HUDEP-2 (cell line): ENCODE results near the gene ATP8B1.
"Not testable (repeated sequence)": the region's sequence is repeated elsewhere in the genome, so short reads cannot be mapped to it uniquely, and the experiment has no call there.

Source experiments
- DNase-seq, 76 experiments: peaks; one replicate each; lab custom pipeline; 2025; ENCODE audit not compliant: unreplicated experiment in 76 of 76; lab: John Stamatoyannopoulos, UW

The ATP8B1 gene

DNA sequence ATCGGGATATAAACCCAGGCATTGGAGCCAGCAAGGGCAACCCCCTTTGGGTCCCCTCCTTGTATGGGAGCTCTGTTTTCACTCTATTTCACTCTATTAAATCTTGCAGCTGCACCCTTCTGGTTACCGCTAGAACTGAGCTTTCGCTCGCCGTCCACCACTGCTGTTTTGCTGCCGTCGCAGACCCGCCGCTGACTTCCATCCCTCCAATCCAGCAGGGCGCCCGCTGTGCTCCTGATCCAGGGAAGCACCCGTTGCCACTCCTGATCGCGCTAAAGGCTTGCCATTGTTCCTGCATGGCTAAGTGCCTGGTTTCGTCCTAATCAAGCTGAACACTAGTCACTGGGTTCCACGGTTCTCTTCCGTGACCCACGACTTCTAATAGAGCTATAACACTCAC is 68.1 kb downstream of the ATP8B1 start:
- not testable (repeated sequence) for DNase-seq

DNA sequence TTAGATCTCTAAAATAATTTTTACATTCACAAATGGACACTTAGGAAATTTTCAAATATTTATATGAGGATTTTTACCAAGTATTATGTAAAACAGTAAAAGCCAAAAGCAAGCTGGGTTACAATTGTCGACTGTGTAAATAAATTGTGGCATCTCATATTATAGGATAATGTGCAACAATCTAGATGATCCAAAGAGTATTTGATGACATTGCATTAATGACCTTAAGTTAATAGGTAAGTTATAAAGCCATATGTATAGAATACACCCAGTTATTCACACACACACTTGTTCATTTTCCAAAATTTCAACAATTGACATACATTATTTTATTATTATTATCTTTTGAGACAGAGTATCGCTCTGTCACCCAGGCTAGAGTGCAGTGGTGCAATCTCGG is 69.3 kb downstream of the ATP8B1 start:
- DNase-seq: no peak

DNA sequence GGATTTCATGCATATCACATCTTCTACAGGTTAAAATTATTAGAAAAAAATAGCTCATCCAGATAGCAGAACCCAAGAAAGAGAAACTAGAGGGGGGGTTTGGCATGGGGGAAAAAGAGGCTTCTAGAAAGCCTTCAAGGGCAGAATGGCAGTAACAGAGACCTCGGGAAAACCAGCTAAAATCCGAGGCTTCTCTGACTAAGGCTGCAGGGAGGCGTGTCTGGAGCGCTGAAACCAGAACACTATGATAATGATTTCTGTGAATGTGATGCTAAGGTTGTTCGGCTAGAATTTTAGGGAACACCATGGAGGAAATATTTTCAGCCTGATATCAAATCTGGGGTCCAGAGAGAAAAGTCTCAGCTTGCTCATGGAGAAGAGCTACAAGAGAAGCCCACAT is 73.0 kb downstream of the ATP8B1 start:
- DNase-seq: no peak

DNA sequence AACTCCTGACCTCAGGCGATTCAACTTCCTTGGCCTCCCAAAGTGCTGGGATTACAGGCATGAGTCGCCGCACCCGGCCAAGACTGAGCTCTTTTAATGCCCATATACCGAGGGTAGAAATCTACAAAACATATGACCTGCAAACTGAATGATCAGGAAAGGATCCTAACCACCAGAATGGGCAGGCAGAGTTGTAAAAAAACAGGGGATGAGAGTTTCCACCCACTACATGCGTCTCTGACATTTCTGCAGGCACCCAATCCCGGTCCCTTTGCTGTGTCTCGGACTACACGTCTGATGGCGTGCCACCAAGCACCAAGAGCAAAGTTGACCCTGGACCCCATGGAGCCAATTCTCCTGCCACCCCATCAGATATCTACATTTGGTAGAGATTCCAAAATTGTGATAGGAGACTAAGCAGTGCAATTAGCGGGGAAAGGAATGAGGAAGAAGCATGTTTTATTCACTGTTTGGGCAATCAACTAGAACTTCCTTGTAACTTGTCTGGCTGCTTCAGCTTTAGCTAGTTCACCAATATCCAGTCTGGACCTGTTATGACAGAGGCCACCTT is 74.1 kb downstream of the ATP8B1 start:
- no peak for DNase-seq

DNA sequence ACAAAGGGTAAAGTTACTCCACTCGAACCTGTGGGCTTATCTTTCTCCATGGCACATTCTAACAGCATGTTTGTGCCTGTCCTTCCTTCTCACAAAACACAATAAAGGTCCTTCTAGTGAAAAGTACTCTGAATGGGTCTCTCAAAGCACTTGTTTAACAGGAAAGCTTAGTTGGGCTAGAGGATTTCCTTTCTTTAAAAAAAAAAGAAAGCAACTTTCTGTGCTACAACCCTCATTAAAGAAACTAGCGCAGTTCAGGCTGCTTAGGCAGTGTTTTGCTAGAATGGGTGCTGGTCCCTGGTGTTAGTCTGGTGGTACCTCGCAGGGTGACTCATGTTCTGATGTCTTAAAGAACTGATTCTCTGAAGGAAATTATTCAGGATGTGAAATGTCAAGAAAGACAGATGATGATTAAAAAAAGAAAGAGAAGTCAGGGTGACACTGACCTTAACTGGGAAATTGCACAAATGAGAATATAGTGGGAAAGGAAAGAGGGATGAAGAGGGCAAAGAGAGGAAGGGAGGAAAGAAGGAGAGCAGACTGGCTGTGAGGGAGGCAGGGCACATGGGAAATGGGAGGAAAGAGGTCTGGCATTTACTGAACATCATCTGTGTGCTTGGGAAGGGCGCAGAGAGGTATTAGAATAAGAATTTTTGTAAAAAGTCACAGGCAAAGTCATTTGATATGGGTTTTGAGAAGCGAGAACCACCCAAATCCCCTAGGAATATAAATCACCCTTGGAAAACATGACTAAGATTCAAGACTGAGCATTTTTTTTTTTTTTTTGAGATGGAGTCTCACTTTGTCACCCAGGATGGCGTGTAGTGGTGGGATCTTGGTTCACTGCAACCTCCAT is 74.9 kb downstream of the ATP8B1 start:
- no peak for DNase-seq

DNA sequence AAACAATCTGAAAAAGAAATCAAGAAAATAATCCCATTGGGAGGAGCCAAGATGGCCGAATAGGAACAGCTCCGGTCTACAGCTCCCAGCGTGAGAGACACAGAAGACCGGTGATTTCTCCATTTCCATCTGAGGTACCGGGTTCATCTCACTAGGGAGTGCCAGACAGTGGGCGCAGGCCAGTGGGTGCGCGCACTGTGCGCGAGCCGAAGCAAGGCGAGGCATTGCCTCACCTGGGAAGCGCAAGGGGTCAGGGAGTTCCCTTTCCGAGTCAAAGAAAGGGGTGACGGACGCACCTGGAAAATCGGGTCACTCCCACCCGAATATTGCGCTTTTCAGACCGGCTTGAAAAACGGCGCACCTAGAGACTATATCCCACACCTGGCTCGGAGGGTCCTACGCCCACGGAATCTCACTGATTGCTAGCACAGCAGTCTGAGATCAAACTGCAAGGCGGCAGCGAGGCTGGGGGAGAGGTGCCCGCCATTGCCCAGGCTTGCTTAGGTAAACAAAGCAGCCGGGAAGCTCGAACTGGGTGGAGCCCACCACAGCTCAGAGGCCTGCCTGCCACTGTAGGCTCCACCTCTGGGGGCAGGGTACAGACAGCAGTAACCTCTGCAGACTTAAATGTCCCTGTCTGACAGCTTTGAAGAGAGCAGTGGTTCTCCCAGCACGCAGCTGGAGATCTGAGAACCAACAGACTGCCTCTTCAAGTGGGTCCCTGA is 83.7 kb downstream of the ATP8B1 start:
- not testable (repeated sequence) for DNase-seq

DNA sequence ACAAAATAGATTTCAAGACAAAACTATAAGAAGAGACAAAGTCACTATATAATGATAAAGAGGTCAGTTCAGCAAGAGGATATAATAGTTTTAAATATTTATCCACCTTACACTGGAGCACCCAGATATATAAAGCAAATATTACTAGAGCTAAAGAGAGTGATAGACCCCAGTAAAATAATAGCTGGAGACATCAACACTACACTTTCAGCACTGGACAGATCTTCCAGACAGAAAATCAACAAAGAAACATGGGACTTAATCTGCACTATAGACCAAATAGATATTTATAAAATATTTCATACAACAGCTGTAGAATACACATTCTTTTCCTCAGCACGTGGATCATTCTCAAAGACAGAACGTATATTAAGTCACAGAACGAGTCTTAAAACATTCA is 86.6 kb downstream of the ATP8B1 start:
- DNase-seq: no peak

DNA sequence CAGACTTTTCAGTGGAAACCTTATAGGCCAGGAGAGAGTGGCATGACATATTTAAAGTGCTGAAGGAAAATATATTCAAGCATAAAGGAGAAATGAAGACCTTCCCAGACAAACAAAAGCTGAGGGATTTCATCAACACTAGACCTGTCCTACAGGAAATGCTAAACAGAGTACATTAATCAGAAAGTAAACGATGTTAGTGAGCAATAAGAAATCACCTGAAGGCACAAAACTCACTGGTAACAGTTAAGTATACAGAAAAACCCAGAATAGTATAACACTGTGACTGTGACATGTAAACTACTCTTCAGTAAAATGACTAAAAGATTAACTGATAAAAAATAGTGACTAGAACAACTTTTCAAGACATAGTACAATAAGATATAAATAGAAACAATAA is 87.4 kb downstream of the ATP8B1 start:
- no peak for DNase-seq

DNA sequence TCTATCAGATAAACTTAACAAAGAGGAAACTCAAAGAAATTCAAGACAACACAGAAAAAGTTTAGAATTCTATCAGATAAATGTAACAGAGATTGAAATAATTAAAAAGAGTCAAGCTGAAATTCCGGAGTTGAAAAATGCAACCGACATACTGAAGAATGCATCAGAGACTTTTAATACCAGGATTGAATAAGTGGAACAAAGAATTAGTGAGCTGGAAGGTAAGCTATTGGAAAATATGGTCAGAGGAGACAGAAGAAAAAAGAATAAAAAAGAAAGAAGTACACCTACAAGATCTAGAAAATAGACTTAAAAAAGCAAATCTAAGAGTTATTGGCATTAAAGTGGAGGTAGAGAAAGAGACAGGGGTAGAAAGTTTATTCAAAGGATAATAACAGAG is 88.0 kb downstream of the ATP8B1 start:
- no peak for DNase-seq

DNA sequence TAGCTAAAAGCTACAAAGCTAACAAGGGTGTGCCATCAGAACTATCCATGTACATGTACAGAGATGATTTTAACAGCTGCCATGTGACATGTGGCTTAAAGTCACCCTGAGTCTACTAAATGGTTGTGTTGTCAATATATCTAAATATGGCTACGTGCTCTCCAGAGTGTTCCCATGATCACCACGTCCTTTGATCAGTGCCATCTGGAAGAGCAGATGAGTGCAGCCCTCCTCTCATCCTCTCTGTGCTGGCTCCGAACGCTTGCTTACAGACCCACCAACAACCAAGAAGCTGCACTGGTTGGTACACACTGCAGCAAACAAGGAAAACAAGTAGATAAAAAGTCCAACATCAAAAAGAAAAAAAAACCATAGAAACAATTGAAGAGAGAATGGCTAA is 92.9 kb downstream of the ATP8B1 start:
- no peak for DNase-seq

DNA sequence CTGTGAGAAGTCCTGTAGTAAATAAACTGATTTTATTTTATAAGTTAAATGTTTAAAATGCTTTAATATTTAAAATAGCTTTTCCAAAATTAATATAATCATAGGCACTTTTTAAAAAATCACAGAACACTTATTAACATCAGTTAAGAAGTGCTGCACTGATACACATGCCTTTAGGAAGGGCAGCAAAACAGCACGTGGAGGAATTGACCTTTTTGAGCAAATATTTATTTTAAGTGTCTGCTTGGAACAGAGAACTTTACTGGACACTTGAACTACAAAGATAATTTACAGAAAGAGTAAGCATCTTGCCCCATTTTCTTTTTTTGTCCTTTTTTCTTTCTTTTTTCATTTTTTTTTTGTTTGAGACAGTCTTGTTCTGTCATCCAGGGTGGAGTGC is 93.8 kb downstream of the ATP8B1 start:
- no peak for DNase-seq

DNA sequence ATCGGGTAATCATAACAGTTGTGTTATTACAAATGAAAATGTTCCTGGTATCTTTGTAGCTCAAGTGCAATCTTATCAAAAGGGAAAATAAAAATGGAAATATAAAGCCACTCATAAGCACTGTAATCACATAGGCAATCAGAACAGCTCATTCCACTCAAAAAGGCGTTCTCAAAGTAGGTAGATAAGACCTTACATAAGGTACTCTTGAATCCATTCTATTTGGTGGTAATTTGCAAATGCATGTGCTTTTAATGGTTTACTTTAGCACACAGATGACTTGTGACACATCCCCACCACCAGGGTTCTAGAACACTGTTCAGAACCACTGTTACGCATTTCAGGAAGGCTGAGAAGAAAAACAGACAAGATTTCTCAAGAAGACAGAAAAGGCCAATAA is 94.8 kb downstream of the ATP8B1 start:
- DNase-seq: no peak

DNA sequence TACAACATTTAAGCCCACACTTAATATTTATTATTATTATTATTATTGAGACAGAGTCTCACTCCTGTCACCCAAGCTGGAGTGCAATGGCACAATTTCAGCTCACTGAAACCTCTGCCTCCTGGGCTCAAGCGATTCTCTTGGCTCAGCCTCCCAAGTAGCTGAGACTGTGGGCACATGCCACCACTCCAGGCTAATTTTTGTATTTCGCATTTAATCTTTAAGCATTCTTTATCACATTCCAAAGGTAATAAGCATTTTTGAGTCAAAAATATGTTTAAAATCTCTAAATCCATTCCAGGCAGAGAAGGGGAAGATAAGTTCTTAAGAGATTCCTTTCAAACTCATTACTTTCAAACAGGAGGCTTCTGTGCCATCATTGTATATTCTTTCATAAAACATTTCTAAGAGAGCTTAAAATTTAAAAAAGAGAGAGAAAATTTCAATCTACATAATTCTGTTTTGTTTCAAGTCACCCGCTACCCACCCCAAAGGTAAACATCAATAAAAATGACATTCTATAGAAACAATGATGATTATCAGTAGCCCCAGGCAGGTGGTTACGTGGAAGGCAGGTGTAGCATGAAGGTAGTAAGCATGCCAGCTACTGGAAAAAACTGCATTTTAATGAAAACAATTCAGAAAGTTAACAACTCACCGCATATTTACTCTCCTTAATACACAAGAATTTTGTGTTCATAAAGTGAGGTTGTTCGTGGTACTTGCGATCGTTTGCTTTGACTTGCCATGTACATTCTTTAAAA is 97.1 kb downstream of the ATP8B1 start:
- no peak for DNase-seq

DNA sequence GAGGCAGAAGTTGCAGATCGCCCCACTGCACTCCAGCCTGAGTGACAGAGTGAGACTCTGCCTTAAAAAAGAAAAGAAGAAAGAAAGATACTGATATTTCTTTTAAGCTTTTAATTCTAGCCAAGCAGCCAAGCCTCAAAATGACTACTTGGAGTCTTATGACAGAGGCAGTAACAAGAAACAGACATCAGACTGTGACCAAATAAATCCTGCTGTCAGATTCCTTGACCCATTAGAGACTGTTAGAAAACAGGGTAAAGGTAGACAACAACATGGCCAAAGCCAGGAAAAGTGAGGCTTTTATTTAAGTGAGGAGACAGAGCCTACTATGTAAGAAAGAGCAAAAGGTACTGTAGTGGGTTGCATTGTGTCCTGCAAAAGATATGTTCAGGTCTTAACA is 98.1 kb downstream of the ATP8B1 start:
- no peak for DNase-seq

DNA sequence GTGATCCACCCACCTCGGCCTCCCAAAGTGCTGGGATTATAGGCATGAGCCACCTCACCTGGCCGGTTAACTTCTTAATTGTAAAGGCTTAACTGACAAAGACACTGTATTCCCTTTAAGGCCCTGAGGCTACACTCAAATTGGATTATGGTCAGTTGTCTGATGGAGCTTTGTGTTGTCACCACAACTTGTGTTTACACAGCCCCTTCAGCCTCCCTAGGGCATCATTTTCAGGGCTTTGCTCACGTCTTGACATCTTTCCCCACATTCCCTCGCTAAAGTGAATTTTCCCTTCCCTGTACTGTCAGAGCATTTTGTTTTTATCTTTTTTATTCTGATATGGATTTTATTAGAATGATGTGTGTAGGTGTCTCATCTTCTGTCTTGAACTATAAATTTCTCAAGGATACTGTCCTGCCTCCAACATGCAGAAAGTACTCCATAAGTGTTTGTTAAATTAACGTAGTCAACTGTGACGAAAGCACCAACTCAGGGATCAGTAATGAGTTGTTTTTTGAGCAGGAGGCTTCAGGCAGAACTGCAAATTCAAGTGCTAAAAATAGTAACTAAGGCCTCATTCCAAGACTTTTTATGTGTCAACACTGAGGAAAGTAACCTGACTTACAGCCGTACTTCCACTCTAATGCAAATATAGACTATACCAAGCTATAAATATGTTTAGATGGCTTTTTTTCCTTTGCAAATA is 104.4 kb downstream of the ATP8B1 start:
- DNase-seq: no peak

DNA sequence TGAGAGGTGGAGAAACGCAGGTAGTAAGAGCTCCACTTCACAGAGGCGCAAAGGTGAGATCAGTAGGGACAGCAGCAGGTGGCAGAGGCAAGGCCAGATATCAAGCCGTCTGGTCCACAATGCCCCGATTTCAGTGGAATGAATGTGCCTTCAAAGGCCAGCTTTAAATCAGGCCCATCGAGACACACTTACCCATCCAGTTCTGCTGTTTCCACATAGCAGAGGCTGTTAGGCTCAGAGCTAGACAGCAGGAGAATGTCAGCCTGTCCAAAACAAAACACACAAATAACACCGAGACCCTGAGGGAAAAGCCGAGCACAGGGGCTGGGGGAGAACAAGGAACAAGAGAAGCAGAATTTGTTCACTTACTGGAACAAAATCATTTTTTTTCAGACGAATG is 105.7 kb downstream of the ATP8B1 start:
- no peak for DNase-seq

DNA sequence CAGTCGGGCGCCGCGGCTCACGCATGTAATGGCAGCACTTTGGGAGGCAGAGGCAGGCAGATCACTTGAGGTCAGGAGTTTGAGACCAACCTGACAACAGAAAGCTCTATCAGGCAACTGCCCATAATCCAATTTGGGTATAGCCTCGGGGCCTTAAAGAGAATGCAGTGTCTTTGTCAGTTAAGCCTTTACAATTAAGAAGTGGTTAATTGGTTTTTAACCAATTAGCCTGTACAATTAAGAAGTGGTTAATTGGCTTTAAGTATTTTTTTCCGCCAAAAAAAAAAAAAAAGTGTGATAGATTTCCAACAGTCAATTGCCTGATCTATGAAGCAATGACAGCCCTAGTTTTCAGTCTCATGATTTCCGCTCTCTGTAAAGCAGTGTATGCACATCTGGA is 106.8 kb downstream of the ATP8B1 start:
- DNase-seq: no peak

DNA sequence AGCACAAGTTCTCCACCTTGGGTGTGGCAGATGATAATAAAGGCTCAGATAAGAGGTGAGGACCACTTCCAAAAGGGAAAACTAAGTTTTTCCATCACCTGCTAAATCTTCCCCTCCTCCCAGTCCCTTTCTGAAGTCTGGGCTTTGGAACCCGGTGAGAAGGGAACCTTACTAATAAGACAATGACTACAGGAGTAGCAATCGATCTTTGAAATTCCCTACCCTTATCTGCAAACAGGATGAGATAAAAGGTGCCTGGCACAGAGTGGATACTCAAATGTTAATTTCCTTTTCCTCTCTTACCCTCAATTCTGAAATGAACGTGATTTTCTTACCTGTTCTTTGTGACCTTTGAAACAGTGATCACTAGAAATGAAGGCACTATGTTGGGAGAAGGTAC is 111.8 kb downstream of the ATP8B1 start:
- DNase-seq: no peak

DNA sequence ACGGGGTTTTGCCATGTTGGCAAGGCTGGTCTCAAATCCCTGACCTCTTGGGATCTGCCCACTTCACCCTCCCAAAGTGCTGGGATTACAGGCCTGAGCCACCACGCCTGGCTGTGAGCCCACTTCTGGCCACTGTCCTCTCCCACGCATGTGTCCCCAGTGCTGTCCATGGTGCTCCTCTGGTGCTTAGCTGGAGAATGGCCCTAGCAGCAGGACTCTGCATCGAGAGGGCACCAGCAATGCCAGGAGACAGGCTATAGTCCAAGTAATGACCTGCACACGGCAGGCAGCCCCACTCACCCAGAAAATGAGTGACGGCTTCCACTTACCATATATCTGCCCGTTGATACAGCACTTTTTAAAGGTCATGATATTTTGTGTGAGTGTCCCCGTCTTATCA is 115.1 kb downstream of the ATP8B1 start:
- peak in 5 of 76 experiments; percentile 1 to 37 (median 19) for DNase-seq

DNA sequence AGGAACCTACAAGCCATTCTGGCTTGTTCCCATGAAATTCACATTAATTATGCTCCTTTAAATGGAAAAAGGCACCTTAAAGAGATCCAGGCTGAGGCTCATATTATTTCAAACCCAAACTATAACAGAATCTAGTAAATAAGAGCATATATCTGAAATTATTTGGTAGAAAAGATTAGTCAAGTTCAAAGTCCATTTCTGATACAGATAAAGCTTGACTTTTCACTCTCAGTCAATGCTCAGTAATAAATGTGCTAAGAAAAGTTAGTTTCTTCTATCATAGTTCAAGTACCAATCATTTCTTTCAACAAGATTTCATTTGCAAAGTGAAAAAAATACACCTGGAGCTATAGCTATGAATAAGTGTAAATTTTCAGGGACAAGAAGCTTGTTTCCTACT is 119.6 kb downstream of the ATP8B1 start:
- no peak for DNase-seq
